Measurements from ENCODE around the gene RPS6KC1.

The RPS6KC1 gene

GRCh38 chr1:213244664-213245091, 193.6 kb downstream of the RPS6KC1 start:
- no peak for DNase-seq

GRCh38 chr1:213245260-213245910, 194.3 kb downstream of the RPS6KC1 start:
- no peak for DNase-seq

GRCh38 chr1:213247038-213247437, 196.0 kb downstream of the RPS6KC1 start:
- DNase-seq, result no peak

GRCh38 chr1:213249395-213249794, 198.4 kb downstream of the RPS6KC1 start:
- no peak for DNase-seq

GRCh38 chr1:213250041-213250440, 199.0 kb downstream of the RPS6KC1 start:
- DNase-seq, result no peak

GRCh38 chr1:213250446-213250845, 199.4 kb downstream of the RPS6KC1 start:
- DNase-seq, result no peak

- no peak for DNase-seq
These were observed 200.9 kb downstream of the RPS6KC1 start for GRCh38 chr1:213251972-213252371.

GRCh38 chr1:213256438-213257087, 205.5 kb downstream of the RPS6KC1 start:
- no peak for DNase-seq

GRCh38 chr1:213260311-213261075, 209.5 kb downstream of the RPS6KC1 start:
- DNase-seq, result no peak

- DNase-seq, result no peak
These were observed 213.5 kb downstream of the RPS6KC1 start for GRCh38 chr1:213264531-213264930.

- no peak for DNase-seq
These were observed 216.1 kb downstream of the RPS6KC1 start for GRCh38 chr1:213266983-213267772.

- no peak for DNase-seq
These were observed 217.2 kb downstream of the RPS6KC1 start for GRCh38 chr1:213268221-213268620.

GRCh38 chr1:213269829-213270228, 218.8 kb downstream of the RPS6KC1 start:
- DNase-seq, result no peak

GRCh38 chr1:213273546-213273945, 222.5 kb downstream of the RPS6KC1 start:
- DNase-seq, result no peak

- no peak for DNase-seq
These were observed 223.1 kb downstream of the RPS6KC1 start for GRCh38 chr1:213274140-213274539.

- DNase-seq, result no peak
These were observed 224.3 kb downstream of the RPS6KC1 start for GRCh38 chr1:213275293-213275692.

GRCh38 chr1:213276236-213276635, 225.2 kb downstream of the RPS6KC1 start:
- DNase-seq, result no peak

GRCh38 chr1:213277036-213277435, 226.0 kb downstream of the RPS6KC1 start:
- DNase-seq, result no peak

- DNase-seq, result no peak
These were observed 228.4 kb downstream of the RPS6KC1 start for GRCh38 chr1:213279410-213279809.

GRCh38 chr1:213281640-213282301, 230.7 kb downstream of the RPS6KC1 start:
- no peak for DNase-seq

GRCh38 chr1:213284626-213285025, 233.6 kb downstream of the RPS6KC1 start:
- DNase-seq, result no peak

- no peak for DNase-seq
These were observed 235.2 kb downstream of the RPS6KC1 start for GRCh38 chr1:213286235-213286634.

- no peak for DNase-seq
These were observed 236.9 kb downstream of the RPS6KC1 start for GRCh38 chr1:213287987-213288386.

Measured in GOT3 (cell line).